ENCODE data around the gene GARIN5B. TPM values are rescaled to one million over a fixed set of nuclear protein-coding genes. Genes with fewer than 3 reads are reported as not detected.

Gene GARIN5B
- total RNA-seq, 1 donor from 2014 or later, result not detected

Other genes with a start within 250 kb of the GARIN5B start
- 130 TPM for gene PPP1R12C, start 245.6 kb downstream of the GARIN5B start, total RNA-seq
- not detected for gene TNNT1, start 214.1 kb downstream of the GARIN5B start, total RNA-seq
- gene TNNI3, start 205.5 kb downstream of the GARIN5B start, total RNA-seq, result not detected
- gene DNAAF3, start 196.6 kb downstream of the GARIN5B start, total RNA-seq, result 0.48 TPM
- gene SYT5, start 183.0 kb downstream of the GARIN5B start, total RNA-seq, result not detected
- gene PTPRH, start 153.8 kb downstream of the GARIN5B start, total RNA-seq, result 1.00 TPM
- gene TMEM86B, start 134.5 kb downstream of the GARIN5B start, total RNA-seq, result 1.6 TPM
- gene PPP6R1, start 104.2 kb downstream of the GARIN5B start, total RNA-seq, result 49.4 TPM
- 20.2 TPM for gene HSPBP1, start 83.2 kb downstream of the GARIN5B start, total RNA-seq
- 1.2 TPM for gene BRSK1, start 79.3 kb downstream of the GARIN5B start, total RNA-seq
- 7.1 TPM for gene TMEM150B, start 37.9 kb downstream of the GARIN5B start, total RNA-seq
- 6.8 TPM for gene KMT5C, start 23.4 kb downstream of the GARIN5B start, total RNA-seq
- gene COX6B2, start 8.5 kb downstream of the GARIN5B start, total RNA-seq, result not detected
- gene IL11, start 7.2 kb upstream of the GARIN5B start, total RNA-seq, result not detected
- not detected for gene TMEM190, start 13.6 kb upstream of the GARIN5B start, total RNA-seq
- 0.90 TPM for gene TMEM238, start 21.0 kb upstream of the GARIN5B start, total RNA-seq
- gene RPL28, start 22.7 kb upstream of the GARIN5B start, total RNA-seq, result 1,147 TPM
- gene UBE2S, start 44.5 kb upstream of the GARIN5B start, total RNA-seq, result 24.2 TPM
- not detected for gene SHISA7, start 80.0 kb upstream of the GARIN5B start, total RNA-seq
- gene ISOC2, start 98.4 kb upstream of the GARIN5B start, total RNA-seq, result 53.2 TPM
- gene C19orf85, start 101.5 kb upstream of the GARIN5B start, total RNA-seq, result not detected
- 9.7 TPM for gene ZNF628, start 113.4 kb upstream of the GARIN5B start, total RNA-seq
- gene NAT14, start 121.9 kb upstream of the GARIN5B start, total RNA-seq, result 7.3 TPM
- 13.9 TPM for gene SSC5D, start 125.2 kb upstream of the GARIN5B start, total RNA-seq
- gene SBK2, start 173.9 kb upstream of the GARIN5B start, total RNA-seq, result not detected
- gene SBK3, start 182.3 kb upstream of the GARIN5B start, total RNA-seq, result 1.7 TPM
- gene ZNF579, start 217.6 kb upstream of the GARIN5B start, total RNA-seq, result 10.9 TPM
- 12.8 TPM for gene FIZ1, start 236.3 kb upstream of the GARIN5B start, total RNA-seq
- gene ZNF524, start 237.0 kb upstream of the GARIN5B start, total RNA-seq, result 19.1 TPM
- 12.0 TPM for gene ZNF865, start 242.4 kb upstream of the GARIN5B start, total RNA-seq